HG03439 (cell line): ENCODE measurements around the gene HES6.

Experiments used
- ATAC-seq: cut with Tn5 transposase; IDR thresholded peaks from one replicate; pipeline ENCODE4 v1.9.1; 2021; ENCODE audit warnings: mild to moderate bottlenecking, moderate library complexity; ENCODE audit not compliant: unreplicated experiment

The HES6 gene

DNA sequence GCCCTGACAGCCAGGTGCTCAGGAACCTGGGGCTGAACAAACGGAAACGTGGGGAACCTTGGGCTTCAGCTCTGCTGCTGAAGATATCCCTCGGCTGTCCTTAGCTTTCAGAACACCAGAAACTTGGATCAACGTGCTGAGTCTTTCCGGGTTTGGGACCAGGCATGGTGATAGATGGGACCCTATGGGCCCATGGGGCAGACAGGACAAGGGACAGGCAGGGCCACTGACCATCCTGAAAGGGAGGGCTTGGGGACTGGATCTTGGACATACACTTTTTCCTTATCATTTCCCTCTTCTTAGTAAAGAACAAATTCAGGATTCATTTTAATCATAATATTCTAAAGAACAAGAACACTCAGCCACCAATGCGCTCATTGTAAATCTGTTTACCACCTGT is 16.3 kb upstream of the HES6 start:
- no peak for ATAC-seq

- no peak for ATAC-seq
Measured at GRCh38 chr2:238255636-238256035, 15.8 kb upstream of the HES6 start.

GRCh38 chr2:238255151-238255551 is 15.3 kb upstream of the HES6 start:
- ATAC-seq: no peak

DNA sequence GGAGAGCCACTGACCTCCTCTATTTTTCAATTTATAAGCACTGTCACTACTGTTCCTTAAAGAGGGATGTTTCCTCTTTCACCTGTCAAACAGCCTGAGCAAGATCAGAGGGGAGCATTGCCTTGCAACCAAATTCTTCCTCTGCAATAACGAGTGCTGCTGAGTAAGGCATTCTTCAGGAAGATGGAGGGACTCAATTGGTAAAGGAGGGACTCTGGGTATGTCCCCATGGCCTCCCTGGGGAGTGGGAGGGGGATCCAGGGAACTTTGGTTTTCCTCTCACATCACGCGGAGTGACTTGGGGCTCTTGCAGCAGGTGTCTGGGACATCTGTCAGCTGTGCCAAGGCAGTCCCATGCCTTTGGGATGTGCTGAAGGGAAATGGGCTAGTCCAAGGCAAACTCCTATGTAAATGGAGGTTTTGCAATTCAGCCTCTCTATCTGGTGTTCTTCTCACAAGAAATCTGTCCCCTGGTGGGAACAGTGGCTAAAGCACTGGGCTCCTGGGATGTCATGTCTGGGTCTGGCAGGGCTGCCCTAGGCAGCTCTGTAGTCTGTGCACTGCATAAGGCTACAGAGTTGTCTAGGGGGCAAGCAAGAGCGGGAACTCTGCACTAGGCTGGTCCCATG is 14.4 kb upstream of the HES6 start:
- no peak for ATAC-seq

DNA sequence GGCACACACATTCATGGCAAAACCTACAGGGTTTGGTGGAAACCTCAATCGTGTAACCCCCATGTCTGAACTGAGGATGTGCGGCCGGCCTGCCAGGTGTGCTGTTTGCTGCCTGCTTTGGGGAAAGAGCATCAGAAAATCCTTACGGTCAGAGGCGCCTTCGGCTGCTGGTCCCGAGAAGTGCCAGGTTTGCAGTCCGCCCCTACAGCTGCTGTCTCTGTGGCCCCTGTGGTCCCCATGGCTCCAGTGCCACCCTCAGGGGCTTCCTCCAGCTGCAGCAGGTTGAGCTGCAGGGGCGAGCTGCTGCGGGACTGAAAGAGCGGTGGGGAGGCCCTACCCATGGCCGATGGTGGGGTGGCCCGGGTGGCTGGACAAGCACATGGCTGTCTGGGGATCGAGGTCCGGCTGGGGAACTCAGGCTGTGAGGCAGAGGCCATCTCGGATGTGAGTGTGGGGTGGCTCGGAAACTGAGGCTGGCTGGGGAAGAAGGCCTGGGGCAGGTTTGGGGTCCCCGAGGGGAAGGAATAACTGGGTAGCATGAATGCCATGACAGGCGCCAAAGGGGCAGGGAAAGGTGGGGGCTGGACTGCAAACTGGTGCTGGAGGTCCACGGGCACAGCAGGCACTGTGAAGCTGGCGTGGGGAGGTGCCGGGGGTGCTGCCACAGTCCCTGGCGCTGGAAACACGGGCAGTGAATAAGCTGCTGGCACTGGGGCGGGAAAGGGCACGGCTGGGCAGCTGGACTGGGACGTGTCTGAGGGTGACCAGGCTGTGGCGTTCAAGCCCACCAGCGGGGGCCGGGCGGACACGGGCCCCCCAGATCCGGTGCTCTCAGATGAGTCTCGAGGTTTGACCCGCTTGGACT is 13.2 kb upstream of the HES6 start:
- ATAC-seq: no peak

- ATAC-seq: no peak
Measured at GRCh38 chr2:238251986-238252385, 12.1 kb upstream of the HES6 start.

GRCh38 chr2:238251331-238251730 is 11.5 kb upstream of the HES6 start:
- no peak for ATAC-seq

DNA sequence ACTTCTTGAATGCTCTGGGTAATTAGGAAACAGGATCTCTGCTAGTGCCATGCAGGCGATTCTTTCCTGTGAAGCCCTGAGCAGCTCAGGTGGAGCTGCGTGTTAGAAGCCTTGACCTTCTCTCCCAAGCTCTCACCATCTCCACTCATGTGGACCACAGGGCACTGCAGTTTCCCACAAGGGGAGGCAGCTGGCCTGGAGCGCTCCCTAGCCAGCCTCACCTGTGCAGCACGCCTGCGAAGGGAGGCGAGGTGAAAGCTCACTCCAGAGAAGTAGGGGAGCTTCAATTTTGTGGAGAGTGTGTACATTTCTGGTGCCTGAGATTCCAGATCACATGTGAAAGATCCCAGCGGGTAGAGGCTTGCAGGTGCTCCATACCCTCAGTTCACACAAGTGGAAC is 11.1 kb upstream of the HES6 start:
- ATAC-seq: no peak

GRCh38 chr2:238247841-238248453 is 8.1 kb upstream of the HES6 start:
- ATAC-seq: no peak

DNA sequence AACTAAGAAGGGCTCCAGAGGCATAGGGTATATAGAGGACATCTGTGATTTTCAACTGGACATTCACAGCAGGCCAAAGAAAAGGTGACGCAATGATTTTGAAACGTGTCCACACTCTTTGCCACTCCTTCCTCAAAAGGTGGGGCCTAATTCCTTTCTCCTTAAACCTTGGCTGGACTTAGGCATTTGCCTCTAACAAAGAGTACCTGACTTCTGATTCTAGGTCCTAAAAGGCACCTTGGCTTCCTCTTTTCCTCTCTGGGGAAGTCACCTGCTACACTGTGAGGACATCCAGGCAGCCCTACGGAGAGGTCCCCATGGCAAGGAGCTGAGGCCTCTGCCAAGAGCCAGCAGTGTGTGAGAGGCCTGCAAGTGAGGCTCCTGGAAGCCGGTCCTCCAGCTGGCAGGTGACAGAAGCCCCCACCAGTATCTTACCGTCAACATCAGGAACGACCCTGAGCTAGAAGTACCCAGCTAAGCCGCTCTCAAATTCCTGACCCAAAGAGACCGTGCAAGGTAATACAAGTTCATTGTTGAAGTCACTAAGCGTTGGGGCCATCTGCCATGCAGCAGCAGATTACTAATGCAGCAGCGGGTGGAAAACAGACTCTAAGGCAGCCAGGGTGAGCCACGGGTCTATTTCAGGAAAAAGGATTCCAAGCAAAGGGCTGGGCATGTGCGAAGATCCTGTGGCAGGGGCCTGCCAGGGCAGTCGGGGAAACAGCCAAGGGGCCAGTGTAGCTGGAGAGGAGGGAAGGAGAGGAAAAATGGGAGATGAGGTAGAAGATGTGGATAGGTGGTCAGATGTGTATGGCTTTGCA is 7.4 kb upstream of the HES6 start:
- ATAC-seq: no peak

DNA sequence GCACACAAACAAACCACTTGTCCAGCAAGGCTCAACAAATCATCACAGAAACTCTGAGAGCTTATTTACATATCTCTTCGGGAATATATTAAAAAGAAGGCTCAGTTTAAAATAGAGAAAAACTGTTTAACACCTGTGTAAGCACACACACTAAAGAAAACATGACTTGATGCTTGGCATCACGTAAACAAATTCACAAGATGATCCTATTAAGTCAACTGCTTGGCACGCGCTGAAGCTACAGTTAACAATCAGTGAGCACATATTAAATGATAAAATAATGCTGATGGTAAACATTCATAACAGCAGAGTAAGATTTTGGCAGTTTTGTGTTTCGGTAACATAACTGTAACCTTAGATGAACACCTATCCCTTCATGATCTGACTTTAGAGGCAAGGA is 4.3 kb upstream of the HES6 start:
- ATAC-seq: no peak

- ATAC-seq: no peak
Measured at GRCh38 chr2:238243496-238244076, 3.7 kb upstream of the HES6 start.

- ATAC-seq: no peak
Measured at GRCh38 chr2:238242731-238243495, 3.1 kb upstream of the HES6 start.

- ATAC-seq: no peak
Measured at GRCh38 chr2:238241970-238242369, 2.1 kb upstream of the HES6 start.

DNA sequence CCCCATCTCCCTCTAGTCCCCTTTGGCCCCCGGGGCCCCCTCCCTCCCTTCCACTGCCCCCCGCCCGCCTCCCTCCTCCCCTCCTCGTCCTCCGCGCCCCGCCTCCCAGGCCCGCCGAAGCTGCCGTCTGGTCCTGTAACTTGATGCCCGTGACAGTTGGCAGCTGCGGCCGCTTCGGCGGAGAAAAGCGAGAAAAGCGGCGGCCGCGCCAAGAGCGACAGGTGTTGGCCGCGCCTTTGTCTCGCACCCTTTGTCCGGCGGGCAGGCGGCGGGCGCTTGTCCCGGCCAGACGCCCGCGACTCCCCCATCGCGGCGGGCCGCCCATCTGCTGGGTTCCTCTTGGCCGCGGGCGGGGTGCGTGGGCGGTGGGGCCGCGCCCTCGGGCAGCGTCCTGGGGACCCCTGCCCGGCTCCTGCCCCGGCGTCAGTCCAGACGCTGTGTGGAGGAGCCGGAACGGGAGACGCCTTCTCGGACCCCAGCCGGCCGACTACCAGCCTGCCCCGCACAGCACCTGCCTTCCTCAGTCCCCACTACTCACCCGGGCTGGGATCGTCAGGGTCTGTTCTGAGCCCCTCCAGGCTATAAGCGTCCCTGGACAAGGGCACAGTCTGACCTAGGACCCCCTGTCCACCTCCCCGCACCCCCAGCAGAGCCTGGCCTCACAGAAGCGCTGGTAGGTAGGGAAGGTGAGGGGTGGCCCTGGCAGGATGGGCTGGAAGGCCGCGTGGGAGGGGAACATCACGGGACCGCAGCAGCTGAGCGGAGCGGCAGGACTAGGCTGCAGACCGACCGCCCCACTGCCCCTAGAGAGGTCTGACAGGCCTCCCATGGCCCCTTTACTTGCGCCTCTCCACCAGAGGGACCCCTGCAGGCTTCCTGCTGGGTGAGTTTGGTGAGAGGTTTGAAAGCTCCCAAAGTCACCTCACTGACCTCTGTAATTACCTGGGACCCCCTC is 1.2 kb upstream of the HES6 start:
- ATAC-seq: no peak

DNA sequence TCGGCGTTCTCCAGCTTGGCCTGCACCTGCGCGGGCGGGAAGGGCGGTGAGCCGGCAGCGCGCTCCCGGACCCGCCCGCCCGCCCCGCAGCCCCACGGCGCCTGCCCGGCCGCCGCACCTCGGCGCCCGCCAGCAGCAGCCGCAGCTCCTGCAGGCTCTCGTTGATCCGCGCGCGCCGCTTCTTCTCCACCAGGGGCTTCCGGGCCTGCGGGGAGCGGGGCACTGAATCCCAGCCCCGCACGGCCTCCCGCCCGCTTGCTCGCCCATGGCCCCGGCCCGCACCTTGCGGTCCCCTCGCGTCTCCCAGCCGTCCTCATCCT is 335 bp downstream of the HES6 start:
- ATAC-seq: no peak

DNA sequence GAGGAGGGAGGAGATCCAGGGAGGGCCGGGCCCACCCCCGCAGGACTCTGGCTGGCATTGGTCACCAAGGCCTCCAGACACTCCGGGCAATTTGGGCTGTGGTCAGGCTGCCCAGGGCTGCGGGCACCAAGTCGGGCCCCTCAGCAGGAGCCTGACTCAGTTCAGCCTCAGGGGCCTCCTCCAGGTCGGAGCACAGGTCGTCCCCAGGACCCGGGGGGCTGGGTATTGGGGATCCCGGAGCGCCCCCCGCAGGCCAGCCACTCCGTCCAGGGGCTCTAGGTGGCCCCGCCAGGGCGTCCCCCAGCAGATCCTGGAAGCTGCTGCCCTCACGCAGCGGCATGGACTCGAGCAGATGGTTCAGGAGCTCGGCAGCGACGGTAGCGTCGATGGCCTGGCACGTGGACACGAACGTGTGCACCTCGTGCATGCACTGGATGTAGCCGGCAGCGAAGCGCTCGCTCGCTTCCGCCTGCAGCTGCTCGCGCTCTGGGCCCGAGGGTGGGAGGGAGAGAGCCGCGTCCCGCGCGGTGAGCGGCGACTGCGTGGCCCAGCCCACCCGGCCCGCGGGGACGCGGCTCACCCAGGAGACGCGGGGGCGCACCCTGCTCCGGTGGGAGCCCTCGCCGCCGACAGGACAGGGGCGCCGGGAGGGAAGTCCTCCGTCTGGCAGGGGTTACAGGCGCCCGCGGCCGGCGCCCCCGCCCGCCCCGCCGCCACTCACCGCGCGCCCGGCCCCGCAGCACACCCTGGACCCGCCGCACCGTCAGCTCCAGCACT is 884 bp downstream of the HES6 start:
- no peak for ATAC-seq

- ATAC-seq: no peak
Measured at GRCh38 chr2:238238311-238238765, 1.5 kb downstream of the HES6 start.
